Type B pancreatic cell (in vitro differentiated cells): ENCODE data around the gene FRY. TPM values are rescaled to one million over a fixed set of nuclear protein-coding genes. Genes with fewer than 3 reads are reported as not detected.

ENCODE experiments used
- DNase-seq: peaks from one replicate; pipeline ENCODE4 v3.0.0; 2021; ENCODE audit warnings: mixed read lengths; ENCODE audit not compliant: unreplicated experiment; ENCODE audit errors: extremely low spot score
- H3K27ac Mint-ChIP-seq: 2 replicates; pipeline ENCODE4 v1.8.0; 2021; ENCODE audit warnings: mild to moderate bottlenecking, mixed read lengths
- H3K27me3 Mint-ChIP-seq: 2 replicates; pipeline ENCODE4 v1.8.0; 2021; ENCODE audit warnings: mixed read lengths
- H3K36me3 Mint-ChIP-seq: 2 replicates; pipeline ENCODE4 v1.8.0; 2021; ENCODE audit warnings: mixed read lengths
- H3K4me1 Mint-ChIP-seq: one replicate; pipeline ENCODE4 v1.8.0; 2021; ENCODE audit warnings: mixed read lengths; ENCODE audit not compliant: unreplicated experiment
- H3K4me3 Mint-ChIP-seq: 2 replicates; pipeline ENCODE4 v1.8.0; 2021; ENCODE audit warnings: mild to moderate bottlenecking, mixed read lengths
- H3K9me3 Mint-ChIP-seq: 2 replicates; pipeline ENCODE4 v1.8.0; 2021; ENCODE audit warnings: mixed read lengths
- CTCF ChIP-seq: fragments of 200-600 bp; sonication (generic); conservative IDR thresholded peaks from 2 replicates; pipeline ENCODE4 v1.5.0; 2021; ENCODE audit warnings: antibody characterized with exemption, mild to moderate bottlenecking
- total RNA-seq: library from RNA; stranded (reverse); gene quantifications from 2 replicates; pipeline ENCODE4 v1.2.1, GENCODE V29; 2021; ENCODE audit warnings: low replicate concordance

Gene FRY
- total RNA-seq, 1 donor from 2014 or later = 13.4 TPM

- H3K36me3 Mint-ChIP-seq = no peaks in the 10 kb centered on the region
- H3K4me3 Mint-ChIP-seq = peak overlapping the region; percentile 92
- no peak for DNase-seq
- H3K4me1 Mint-ChIP-seq = peaks cover 32% of the 10 kb centered on the region
- H3K27ac Mint-ChIP-seq = peak overlapping the region; percentile 23
- H3K27me3 Mint-ChIP-seq = peaks cover 7% of the 10 kb centered on the region
- no peak for TF ChIP-seq CTCF
- H3K9me3 Mint-ChIP-seq = no peaks in the 10 kb centered on the region
These were observed 1.2 kb downstream of the FRY start for GRCh38 chr13:32032759-32033158.

- DNase-seq = no peak
- no peak for TF ChIP-seq CTCF
- Mint-ChIP-seq H3K27me3 (peaks cover 7% of the 10 kb centered on the region), H3K27ac (peak overlapping the region; percentile 44), H3K36me3 (no peaks in the 10 kb centered on the region), H3K4me3 (no peak overlapping the region), H3K4me1 (peaks cover 32% of the 10 kb centered on the region), H3K9me3 (no peaks in the 10 kb centered on the region)
These were observed 2.2 kb downstream of the FRY start for GRCh38 chr13:32033744-32034143.

GRCh38 chr13:32035716-32036115 lies 4.1 kb downstream of the FRY start:
- Mint-ChIP-seq H3K9me3 (no peaks in the 10 kb centered on the region), H3K4me3 (no peak overlapping the region), H3K4me1 (peaks cover 25% of the 10 kb centered on the region), H3K36me3 (no peaks in the 10 kb centered on the region), H3K27ac (peak overlapping the region; percentile 30), H3K27me3 (peaks cover 4% of the 10 kb centered on the region)
- no peak for TF ChIP-seq CTCF
- DNase-seq = no peak

- Mint-ChIP-seq H3K36me3 (no peaks in the 10 kb centered on the region), H3K4me1 (peaks cover 23% of the 10 kb centered on the region), H3K9me3 (no peaks in the 10 kb centered on the region), H3K4me3 (no peak overlapping the region), H3K27me3 (peaks cover 4% of the 10 kb centered on the region), H3K27ac (peak overlapping the region; percentile 30)
- TF ChIP-seq CTCF = no peak
- no peak for DNase-seq
These were observed 4.6 kb downstream of the FRY start for GRCh38 chr13:32036126-32036695.

- Mint-ChIP-seq H3K36me3 (no peaks in the 10 kb centered on the region), H3K9me3 (no peaks in the 10 kb centered on the region), H3K27me3 (no peaks in the 10 kb centered on the region), H3K27ac (no peak overlapping the region), H3K4me1 (peaks cover 20% of the 10 kb centered on the region), H3K4me3 (no peak overlapping the region)
- no peak for DNase-seq
- TF ChIP-seq CTCF = no peak
These were observed 5.2 kb downstream of the FRY start for GRCh38 chr13:32036757-32037156.

GRCh38 chr13:32037471-32037870 lies 5.9 kb downstream of the FRY start:
- H3K27ac Mint-ChIP-seq = no peak overlapping the region
- no peaks in the 10 kb centered on the region for H3K27me3 Mint-ChIP-seq
- DNase-seq = no peak
- TF ChIP-seq CTCF = no peak
- H3K9me3 Mint-ChIP-seq = no peaks in the 10 kb centered on the region
- peaks cover 16% of the 10 kb centered on the region for H3K4me1 Mint-ChIP-seq
- H3K36me3 Mint-ChIP-seq = no peaks in the 10 kb centered on the region
- H3K4me3 Mint-ChIP-seq = no peak overlapping the region
